ENCODE measurements around the gene GP1BB. TPM values are rescaled to one million over a fixed set of nuclear protein-coding genes. Genes with fewer than 3 reads are reported as not detected.
A peak's percentile ranks its signal among the peaks of the same experiment; 100 is the strongest.

Gene GP1BB
- total and polyA plus RNA-seq, 2 experiments from 2014 or later = 4.9 to 10.2 TPM

DNA sequence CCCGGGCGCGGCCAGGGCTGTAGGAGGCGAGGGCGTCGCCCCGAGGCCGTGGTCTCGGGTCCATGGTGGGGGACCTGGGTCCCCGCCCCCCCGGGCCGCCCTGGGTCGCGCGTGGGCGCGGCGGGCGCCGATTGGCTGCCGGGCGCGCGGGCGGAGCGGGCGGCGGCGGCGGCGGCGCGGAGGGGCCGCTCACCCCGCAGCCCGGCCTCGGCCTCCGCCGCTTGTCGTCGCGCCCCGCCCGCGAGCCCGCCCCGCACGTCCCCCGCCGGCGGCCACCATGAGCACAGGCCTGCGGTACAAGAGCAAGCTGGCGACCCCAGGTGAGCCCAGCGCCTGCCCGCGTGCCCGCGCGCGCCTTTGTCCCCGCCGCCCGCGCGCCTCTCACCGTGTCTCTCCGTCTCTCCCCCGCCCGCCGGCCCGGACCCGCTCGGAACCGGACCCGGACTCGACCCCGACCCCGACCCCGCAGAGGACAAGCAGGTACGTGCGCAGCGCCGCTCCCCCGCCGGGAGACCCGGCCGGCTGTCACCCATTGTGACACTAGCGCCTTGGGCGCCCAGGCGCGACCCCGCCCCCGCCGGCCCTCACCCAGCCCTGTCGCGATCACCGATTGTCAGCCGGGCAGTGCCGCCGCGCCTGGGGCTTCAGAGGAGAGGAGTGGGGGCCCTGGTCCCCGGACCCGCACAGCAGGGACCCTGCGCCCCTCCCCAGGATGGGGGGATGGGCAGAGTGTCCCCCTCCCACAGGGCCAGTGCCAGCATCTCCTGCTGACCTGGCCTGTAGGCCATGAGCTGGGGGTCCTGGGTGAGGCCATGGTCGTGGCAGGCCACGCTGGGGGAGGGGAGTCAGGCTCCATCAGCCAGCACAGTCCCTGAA, 8.8 kb upstream of the GP1BB start, which contains the start of gene SEPTIN5:
TSS of gene SEPTIN5 (plus strand) at position 192 of the 876 bp plus-strand sequence. CDS start at position 278, 86 bp downstream.
- in situ Hi-C loops (cut with MboI) = no loop called here
- Histone ChIP-seq H3K36me3 (ENCODE audit: low read depth) (no peaks in the 10 kb centered on the region), H3K9me2 (ENCODE audit: insufficient read depth) (no peaks in the 10 kb centered on the region), H4K20me1 (ENCODE audit: insufficient read depth) (no peaks in the 10 kb centered on the region), H3K27ac (no peak within 1 kb of the TSS), H3K4me3 (peak within 1 kb of the TSS; percentile 71), H3F3A (ENCODE audit: insufficient read depth) (no peaks in the 10 kb centered on the region), H3K4me1 (ENCODE audit: insufficient read depth) (0 out of 2 replicates have a peak, but pooled peaks cover under 1% of the 10 kb centered on the region), H3K4me2 (ENCODE audit: unreplicated experiment) (peak within 1 kb of the TSS; percentile 62), H3K9ac (peak within 1 kb of the TSS; percentile 62), H2AFZ (peak within 1 kb of the TSS; percentile 85), H3K27me3 (replicated peaks; ENCODE audit: insufficient read depth) (no peaks in the 10 kb centered on the region), H3K9me3 (ENCODE audit: low read depth) (no peaks in the 10 kb centered on the region), H3K79me2 (ENCODE audit: insufficient read depth) (no peaks in the 10 kb centered on the region)
- DNase-seq = peak; percentile 50
- 1 to 2% methylated on average over 17 to 59 of the region's 106 CpGs for WGBS, 2 experiments (ENCODE audit: low coverage in 1 of 2, low lambda C conversion rate in 2 of 2, missing lambda C conversion rate in 2 of 2)
- TF ChIP-seq EZH2phosphoT487 (IDR thresholded peaks at IDR 0.05; ENCODE audit: insufficient read depth, low read depth) (no peak), EZH2 (IDR thresholded peaks at IDR 0.05; ENCODE audit: insufficient read depth, poor library complexity, severe bottlenecking) (no peak)

DNA sequence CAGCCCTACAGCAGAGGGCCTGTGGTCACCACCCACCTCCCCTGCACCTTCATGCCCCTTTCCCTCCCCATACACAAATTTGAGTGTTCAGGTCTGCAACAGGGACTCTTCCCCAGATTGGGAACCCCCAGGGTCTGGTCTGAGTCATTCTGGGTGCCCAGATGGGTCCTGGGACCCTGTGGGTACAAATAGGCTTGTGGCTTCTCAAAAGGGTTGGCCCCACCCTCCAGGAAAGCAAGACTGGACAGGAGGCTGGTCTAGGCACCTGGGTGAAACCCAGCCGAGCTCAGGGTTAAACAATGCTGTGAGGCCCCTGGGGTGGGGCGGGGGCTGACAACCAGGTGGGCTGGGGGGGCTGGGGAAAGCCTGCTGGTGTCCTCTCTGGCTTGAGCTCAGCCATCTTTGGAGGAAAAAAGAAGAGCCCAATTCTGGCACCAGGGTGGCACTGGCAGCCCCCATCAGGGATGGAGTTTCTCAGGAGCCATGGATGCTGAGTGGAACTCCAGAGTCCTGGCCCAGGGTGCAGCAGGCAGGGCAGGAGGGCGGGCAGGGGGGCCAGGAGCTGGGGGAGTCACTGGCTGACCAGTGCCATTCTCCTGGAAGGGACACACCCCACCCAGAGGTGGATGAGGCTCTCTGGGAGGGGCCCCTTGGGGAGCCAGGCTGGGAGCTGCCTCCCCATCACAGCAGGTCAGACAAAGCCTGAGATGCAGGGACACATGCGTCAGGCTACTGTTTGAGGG, 8.0 kb upstream of the GP1BB start:
- no peaks in the 10 kb centered on the region for H3K9me2 ChIP-seq (ENCODE audit: insufficient read depth)
- H3K27me3 ChIP-seq (replicated peaks; ENCODE audit: insufficient read depth) = no peaks in the 10 kb centered on the region
- no peaks in the 10 kb centered on the region for H4K20me1 ChIP-seq (ENCODE audit: insufficient read depth)
- no peaks in the 10 kb centered on the region for H3K4me1 ChIP-seq (ENCODE audit: insufficient read depth)
- no peaks in the 10 kb centered on the region for H3K9me3 ChIP-seq (ENCODE audit: low read depth)
- H3K36me3 ChIP-seq (ENCODE audit: low read depth) = no peaks in the 10 kb centered on the region
- TF ChIP-seq EZH2phosphoT487 (IDR thresholded peaks at IDR 0.05; ENCODE audit: insufficient read depth, low read depth) (no peak), EZH2 (IDR thresholded peaks at IDR 0.05; ENCODE audit: insufficient read depth, poor library complexity, severe bottlenecking) (no peak)
- whole genome bisulfite sequencing, 2 experiments (ENCODE audit: low coverage in 1 of 2, low lambda C conversion rate in 2 of 2, missing lambda C conversion rate in 2 of 2) = 88 to 100% methylated on average over 4 of the region's 4 CpGs
- no peak overlapping the region; the same call in 1 of the 2 replicates for H3K9ac ChIP-seq
- in situ Hi-C loops (cut with MboI) = no loop called here
- H3K4me3 ChIP-seq = peak overlapping the region; percentile 71
- H3F3A ChIP-seq (ENCODE audit: insufficient read depth) = no peaks in the 10 kb centered on the region
- no peak overlapping the region for H3K27ac ChIP-seq
- no peak overlapping the region for H3K4me2 ChIP-seq (ENCODE audit: unreplicated experiment)
- H2AFZ ChIP-seq = 0 out of 2 replicates have a peak overlapping the region, but pooled peaks have one; percentile 85
- no peak for DNase-seq
- no peaks in the 10 kb centered on the region for H3K79me2 ChIP-seq (ENCODE audit: insufficient read depth)

DNA sequence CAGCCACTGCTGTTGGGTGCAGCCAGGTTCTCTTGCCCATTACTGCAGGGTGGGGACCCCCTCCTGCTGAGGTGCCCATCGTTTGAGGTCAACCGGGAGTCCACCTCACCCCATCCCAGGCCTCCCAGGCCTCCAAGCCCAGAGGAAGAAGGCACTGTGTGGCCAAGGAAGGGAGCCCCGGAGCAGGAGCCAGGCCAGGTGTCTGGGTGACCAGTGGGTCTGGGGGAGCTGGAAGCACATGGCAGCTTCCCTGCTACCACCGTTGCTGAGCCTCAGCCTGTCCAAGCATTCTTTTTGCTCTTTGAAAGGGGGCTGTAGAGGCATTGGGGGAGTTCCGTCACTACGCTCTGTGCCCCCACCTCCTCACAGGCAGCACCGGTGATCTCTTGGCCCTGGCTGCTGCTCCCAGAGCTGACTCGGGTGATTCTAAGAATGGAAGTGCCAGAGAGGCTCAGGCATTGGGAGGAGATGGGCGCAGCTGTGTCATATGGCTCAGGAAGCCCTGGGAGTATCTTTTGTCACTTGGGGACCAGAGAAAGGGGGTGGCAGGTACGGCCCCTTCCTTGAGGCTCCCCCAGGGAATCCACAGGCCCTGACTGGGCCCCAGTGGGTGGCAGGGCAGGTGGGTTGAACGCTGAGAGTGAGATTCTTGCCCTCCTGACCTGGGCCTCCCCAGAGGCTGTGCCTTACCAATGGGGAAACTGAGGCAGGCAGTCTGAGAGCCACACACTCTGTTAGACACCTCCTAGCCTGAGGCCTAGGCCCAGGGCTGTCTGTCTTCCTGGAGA, 7.1 kb upstream of the GP1BB start:
- TF ChIP-seq EZH2phosphoT487 (IDR thresholded peaks at IDR 0.05; ENCODE audit: insufficient read depth, low read depth) (no peak), EZH2 (IDR thresholded peaks at IDR 0.05; ENCODE audit: insufficient read depth, poor library complexity, severe bottlenecking) (no peak)

DNA sequence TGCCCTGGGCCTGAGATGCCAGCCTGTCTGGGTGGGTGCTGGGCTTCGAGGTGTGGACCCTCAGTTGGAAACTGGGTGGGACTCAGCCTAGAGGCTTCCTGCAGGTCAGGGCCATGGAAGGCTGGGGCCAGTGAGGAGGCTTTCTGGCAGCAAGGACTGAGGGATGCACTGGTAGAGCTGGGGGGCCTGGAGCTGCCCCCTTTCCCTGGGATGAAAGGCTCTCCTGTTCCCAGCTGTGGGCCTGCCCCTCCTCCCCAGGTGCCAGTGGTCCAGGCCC, 6.6 kb upstream of the GP1BB start:
- Histone ChIP-seq H3K4me3 (no peak overlapping the region), H2AFZ (no peak overlapping the region), H3K4me1 (ENCODE audit: insufficient read depth) (no peaks in the 10 kb centered on the region), H3K27me3 (replicated peaks; ENCODE audit: insufficient read depth) (no peaks in the 10 kb centered on the region), H3K9ac (no peak overlapping the region), H3K4me2 (ENCODE audit: unreplicated experiment) (no peak overlapping the region), H3K36me3 (ENCODE audit: low read depth) (no peaks in the 10 kb centered on the region), H3K79me2 (ENCODE audit: insufficient read depth) (no peaks in the 10 kb centered on the region), H3K9me3 (ENCODE audit: low read depth) (no peaks in the 10 kb centered on the region), H3K9me2 (ENCODE audit: insufficient read depth) (no peaks in the 10 kb centered on the region), H3F3A (ENCODE audit: insufficient read depth) (no peaks in the 10 kb centered on the region), H4K20me1 (ENCODE audit: insufficient read depth) (no peaks in the 10 kb centered on the region), H3K27ac (no peak overlapping the region)
- in situ Hi-C loops (cut with MboI) = no loop called here
- TF ChIP-seq EZH2 (IDR thresholded peaks at IDR 0.05; ENCODE audit: insufficient read depth, poor library complexity, severe bottlenecking) (no peak), EZH2phosphoT487 (IDR thresholded peaks at IDR 0.05; ENCODE audit: insufficient read depth, low read depth) (no peak)
- DNase-seq = no peak
- 92% methylated on average over 1 of the region's 1 CpG for WGBS, 2 experiments (ENCODE audit: low coverage in 1 of 2, low lambda C conversion rate in 2 of 2, missing lambda C conversion rate in 2 of 2)

More for the DNA sequence above, 7.1 kb upstream of the GP1BB start:
- no peak overlapping the region for H3K9ac ChIP-seq
- H2AFZ ChIP-seq = no peak overlapping the region
- no peaks in the 10 kb centered on the region for H3K9me2 ChIP-seq (ENCODE audit: insufficient read depth)
- H3K4me1 ChIP-seq (ENCODE audit: insufficient read depth) = no peaks in the 10 kb centered on the region
- H3K4me2 ChIP-seq (ENCODE audit: unreplicated experiment) = no peak overlapping the region
- no peak for DNase-seq
- H3K4me3 ChIP-seq = no peak overlapping the region
- no peaks in the 10 kb centered on the region for H3K27me3 ChIP-seq (replicated peaks; ENCODE audit: insufficient read depth)
- in situ Hi-C loops (cut with MboI) = no loop called here
- no peaks in the 10 kb centered on the region for H3K79me2 ChIP-seq (ENCODE audit: insufficient read depth)
- H3K9me3 ChIP-seq (ENCODE audit: low read depth) = no peaks in the 10 kb centered on the region
- no peak overlapping the region for H3K27ac ChIP-seq
- no peaks in the 10 kb centered on the region for H3F3A ChIP-seq (ENCODE audit: insufficient read depth)
- H3K36me3 ChIP-seq (ENCODE audit: low read depth) = no peaks in the 10 kb centered on the region
- WGBS, 2 experiments (ENCODE audit: low coverage in 1 of 2, low lambda C conversion rate in 2 of 2, missing lambda C conversion rate in 2 of 2) = 80 to 81% methylated on average over 11 of the region's 11 CpGs
- no peaks in the 10 kb centered on the region for H4K20me1 ChIP-seq (ENCODE audit: insufficient read depth)
